IMR-90 (cell line): Measurements from ENCODE around the gene TMEM204. TPM values are rescaled to one million over a fixed set of nuclear protein-coding genes. Genes with fewer than 3 reads are reported as not detected.

ENCODE experiments used
- ATAC-seq: fragments of 200-7000 bp; cut with Tn5 transposase; 2 replicates; pipeline ENCODE4 v1.9.1; 2020; ENCODE audit warnings: low read depth, mild to moderate bottlenecking, moderate library complexity
- BruUV-seq: library from RNA; stranded (reverse); fragments of 400-500 nt; replicated peaks from 2 replicates; lab custom pipeline; 2021; lab: Mats Ljungman, UMichigan
- CTCF ChIA-PET: fragments of 300-600 bp; formaldehyde crosslinking; extraction: SDS; loops from one replicate; lab custom pipeline; 2021; ENCODE audit warnings: antibody characterized with exemption; lab: Yijun Ruan, JAX
- POLR2A ChIA-PET: fragments of 300-600 bp; sonication (Branson Sonifier 250); formaldehyde crosslinking; loops from one replicate; lab custom pipeline; 2022; ENCODE audit warnings: antibody characterized with exemption; ENCODE audit not compliant: unreplicated experiment; lab: Charles Lee
- DNase-seq: peaks from one replicate; pipeline ENCODE4 v3.0.0; 2013
- H2AFZ ChIP-seq: replicated peaks from 2 replicates; pipeline ENCODE3; 2013; ENCODE audit warnings: low read length, mild to moderate bottlenecking; ENCODE audit not compliant: poor library complexity
- H2AK5ac ChIP-seq: 2 replicates; pipeline ENCODE4 v1.6.1; 2013; ENCODE audit warnings: low read depth, low read length, inconsistent platforms
- H2AK9ac ChIP-seq: replicated peaks from 2 replicates; pipeline ENCODE3; 2013; ENCODE audit warnings: mild to moderate bottlenecking, low read depth, low read length, moderate library complexity; ENCODE audit not compliant: poor library complexity
- H2BK120ac ChIP-seq: 2 replicates; pipeline ENCODE4 v1.6.1; 2013; ENCODE audit warnings: low read depth, low read length, inconsistent platforms
- H2BK15ac ChIP-seq: 3 replicates; pipeline ENCODE4 v1.6.1; 2013; ENCODE audit warnings: low read depth, low read length, inconsistent platforms
- H2BK20ac ChIP-seq: 2 replicates; pipeline ENCODE4 v1.6.1; 2013; ENCODE audit warnings: low read depth, mild to moderate bottlenecking, inconsistent platforms, low read length, moderate library complexity
- H2BK5ac ChIP-seq: 2 replicates; pipeline ENCODE4 v1.6.1; 2013; ENCODE audit warnings: mild to moderate bottlenecking, low read depth, low read length, inconsistent platforms; ENCODE audit not compliant: poor library complexity, severe bottlenecking
- H3K14ac ChIP-seq: replicated peaks from 2 replicates; pipeline ENCODE4 v1.6.1; 2013; ENCODE audit warnings: low read depth, low read length, inconsistent platforms
- H3K18ac ChIP-seq: 2 replicates; pipeline ENCODE4 v1.6.1; 2013; ENCODE audit warnings: low read depth, low read length, control low read depth
- H3K23ac ChIP-seq: 2 replicates; pipeline ENCODE4 v1.6.1; 2013; ENCODE audit warnings: low read depth, low read length, inconsistent platforms
- H3K27ac ChIP-seq: 2 replicates; pipeline ENCODE4 v1.5.1; 2013; ENCODE audit warnings: mild to moderate bottlenecking, control low read depth, low read length; ENCODE audit not compliant: insufficient read depth
- H3K27me3 ChIP-seq: 2 replicates; pipeline ENCODE4 v1.6.1; 2013; ENCODE audit warnings: low read length; ENCODE audit not compliant: control insufficient read depth, insufficient read depth
- H3K36me3 ChIP-seq: 2 replicates; pipeline ENCODE4 v1.6.1; 2013; ENCODE audit warnings: low read length, mixed read lengths; ENCODE audit not compliant: control insufficient read depth, insufficient read depth
- H3K4ac ChIP-seq: 2 replicates; pipeline ENCODE4 v1.6.1; 2013; ENCODE audit warnings: low read depth, low read length, inconsistent platforms
- H3K4me1 ChIP-seq: 2 replicates; pipeline ENCODE4 v1.6.1; 2013; ENCODE audit warnings: low read length, mixed read lengths; ENCODE audit not compliant: control insufficient read depth, insufficient read depth
- H3K4me2 ChIP-seq: 2 replicates; pipeline ENCODE4 v1.6.1; 2013; ENCODE audit warnings: low read depth, mild to moderate bottlenecking, control low read depth, low read length, moderate library complexity
- H3K4me3 ChIP-seq: 2 replicates; pipeline ENCODE4 v1.5.1; 2013; ENCODE audit warnings: low read depth, mild to moderate bottlenecking, control low read depth, low read length, moderate library complexity; ENCODE audit not compliant: insufficient read depth
- H3K56ac ChIP-seq: 2 replicates; pipeline ENCODE4 v1.6.1; 2013; ENCODE audit warnings: low read length, inconsistent platforms; ENCODE audit not compliant: insufficient read depth; ENCODE audit errors: extremely low read depth
- H3K79me1 ChIP-seq, 2 experiments: 2 replicates each; pipeline ENCODE4 v1.6.1; 2013; ENCODE audit warnings: low read length in 2 of 2, inconsistent platforms in 1 of 2, low read depth in 1 of 2
- H3K9ac ChIP-seq: 2 replicates; pipeline ENCODE4 v1.6.1; 2013; ENCODE audit warnings: low read depth, low read length, control low read depth
- H3K9me1 ChIP-seq: 2 replicates; pipeline ENCODE4 v1.6.1; 2013; ENCODE audit warnings: low read length, inconsistent platforms; ENCODE audit not compliant: insufficient read depth
- H3K9me3 ChIP-seq: 2 replicates; pipeline ENCODE4 v1.6.1; 2013; ENCODE audit warnings: low read length; ENCODE audit not compliant: control insufficient read depth, insufficient read depth
- H4K20me1 ChIP-seq: 2 replicates; pipeline ENCODE4 v1.6.1; 2013; ENCODE audit warnings: low read length, inconsistent platforms; ENCODE audit not compliant: insufficient read depth
- H4K5ac ChIP-seq: 2 replicates; pipeline ENCODE4 v1.6.1; 2013; ENCODE audit warnings: mild to moderate bottlenecking, low read depth, low read length, control low read depth
- H4K8ac ChIP-seq, 2 experiments: 2 replicates each; pipeline ENCODE4 v1.6.1; 2013; ENCODE audit warnings: low read depth in 2 of 2, low read length in 2 of 2, control low read depth in 1 of 2, inconsistent platforms in 1 of 2
- H4K91ac ChIP-seq: 2 replicates; pipeline ENCODE4 v1.6.1; 2013; ENCODE audit warnings: low read depth, low read length, inconsistent platforms; ENCODE audit not compliant: insufficient read depth
- BHLHE40 ChIP-seq: fragments of 150-350 bp; IDR thresholded peaks from 2 replicates; pipeline ENCODE4 v1.6.1; 2016; ENCODE audit warnings: mild to moderate bottlenecking, low read depth, low read length
- CHD1 ChIP-seq: IDR thresholded peaks from 2 replicates; pipeline ENCODE4 v1.6.1; 2012; ENCODE audit warnings: low read depth, low read length, improper control_type of control experiment
- CTCF ChIP-seq: conservative IDR thresholded peaks from 2 replicates; pipeline ENCODE4 v1.5.1; 2012; ENCODE audit warnings: mild to moderate bottlenecking, low read depth, low read length, improper control_type of control experiment
- ELK1 ChIP-seq: fragments of 150-350 bp; IDR thresholded peaks from 2 replicates; pipeline ENCODE4 v1.6.1; 2016; ENCODE audit warnings: low read depth, mild to moderate bottlenecking, low read length, moderate library complexity, borderline replicate concordance
- FOS ChIP-seq: fragments of 150-350 bp; IDR thresholded peaks from 2 replicates; pipeline ENCODE4 v1.6.1; 2016; ENCODE audit warnings: low read depth, low read length
- MXI1 ChIP-seq: IDR thresholded peaks from 2 replicates; pipeline ENCODE4 v1.6.1; 2012; ENCODE audit warnings: low read depth, mild to moderate bottlenecking, low read length, moderate library complexity, borderline replicate concordance
- NFE2L2 ChIP-seq: fragments of 150-350 bp; IDR thresholded peaks from 2 replicates; pipeline ENCODE4 v1.6.1; 2016; ENCODE audit warnings: low read depth, mild to moderate bottlenecking, low read length
- POLR2A ChIP-seq: IDR thresholded peaks from 2 replicates; pipeline ENCODE4 v1.6.1; 2012; ENCODE audit warnings: mild to moderate bottlenecking, low read depth, low read length
- SMC3 ChIP-seq: fragments of 150-350 bp; IDR thresholded peaks from 2 replicates; pipeline ENCODE4 v1.6.1; 2016; ENCODE audit warnings: low read depth, mild to moderate bottlenecking, antibody characterized with exemption, low read length, moderate library complexity
- USF2 ChIP-seq: fragments of 150-350 bp; IDR thresholded peaks from 2 replicates; pipeline ENCODE4 v1.6.1; 2017; ENCODE audit warnings: mild to moderate bottlenecking, antibody characterized with exemption, low read length, low read depth
- WGBS, 2 experiments: methylation state at CpG; one replicate each; pipeline versions ENCODE4 v1.1.5 to v1.1.7; 2013; ENCODE audit warnings: missing lambda C conversion rate in 2 of 2; ENCODE audit not compliant: insufficient read length in 1 of 2; ENCODE audit errors: extremely low coverage in 2 of 2; 5-methylcytosine and 5-hydroxymethylcytosine counted together
- dilution Hi-C: fragments of 300-500 bp; cut with HindIII; formaldehyde crosslinking; loops from one replicate; pipeline ENCODE4 v1.14.3; 2018; ENCODE audit warnings: low sequenced_read_pairs; ENCODE audit not compliant: unreplicated experiment
- in situ Hi-C: fragments of 300-500 bp; cut with MboI; formaldehyde crosslinking; loops from 3 replicates; pipeline ENCODE4 v1.14.3; 2019; ENCODE audit warnings: low sequenced_read_pairs, inconsistent platforms, mixed read lengths
- intact Hi-C: fragments of 100-400 bp; cut with micrococcal nuclease; formaldehyde crosslinking; loops from 2 replicates; pipeline ENCODE4 v1.10.0; 2022
- polyA plus RNA-seq, 3 experiments: library from polyadenylated mRNA; depleted of rRNA; stranded (reverse); fragments of >200 nt; gene quantifications; 2 replicates each; pipeline ENCODE4 v1.2.3, GENCODE V29; 2012; ENCODE audit warnings: low replicate concordance in 1 of 3
- total RNA-seq: library from RNA; depleted of rRNA; stranded (reverse); fragments of >200 nt; gene quantifications from 2 replicates; pipeline ENCODE4 v1.2.3, GENCODE V29; 2012

TMEM204 gene
- total and polyA plus RNA-seq, 2 of the 4 experiments (the other 2 are of a cell fraction) = 7.0 to 12.3 TPM

- no peak overlapping the region for H4K5ac ChIP-seq
- peaks cover 4% of the 10 kb centered on the region for H3K9me3 ChIP-seq
- H2AK9ac ChIP-seq = no peak overlapping the region
- POLR2A ChIA-PET = no interaction called here
- H3K4me1 ChIP-seq = no peaks in the 10 kb centered on the region
- H3K27me3 ChIP-seq = no peaks in the 10 kb centered on the region
- no peak overlapping the region for H3K4ac ChIP-seq
- no peak overlapping the region for H4K91ac ChIP-seq
- DNase-seq (no peak), ATAC-seq (no peak)
- no peak overlapping the region for H2BK20ac ChIP-seq
- H3K18ac ChIP-seq = no peak overlapping the region
- H2BK5ac ChIP-seq = no peak overlapping the region
- in situ Hi-C loops (no loop called here), dilution Hi-C loops (no loop called here), intact Hi-C loops (no loop called here)
- no peaks in the 10 kb centered on the region for H4K20me1 ChIP-seq
- no peak overlapping the region for H4K8ac ChIP-seq
- no peak overlapping the region for H2BK120ac ChIP-seq
- H3K9me1 ChIP-seq = no peaks in the 10 kb centered on the region
- WGBS, 2 experiments = 77% methylated on average over 5 of the region's 16 CpGs; no CpG with 5 or more reads in 1 of the 2 experiments
- H3K56ac ChIP-seq = no peak overlapping the region
- peaks cover 14% of the 10 kb centered on the region for H3K36me3 ChIP-seq
- H3K4me3 ChIP-seq = no peak overlapping the region
- H2BK15ac ChIP-seq = no peak overlapping the region
- no peak overlapping the region for H3K27ac ChIP-seq
- no peak overlapping the region for H3K23ac ChIP-seq
- no peak for TF ChIP-seq CTCF
- TF ChIP-seq POLR2A = no peak
- TF ChIP-seq FOS = no peak
- no peak for TF ChIP-seq BHLHE40
- TF ChIP-seq NFE2L2 = no peak
- TF ChIP-seq USF2 = no peak
- no peak for TF ChIP-seq ELK1
- no peak for TF ChIP-seq SMC3
- no peak for TF ChIP-seq MXI1
- TF ChIP-seq CHD1 = no peak
- H3K4me2 ChIP-seq = no peak overlapping the region
- H2AK5ac ChIP-seq = no peak overlapping the region
- BruUV-seq = no TSS peak
- CTCF ChIA-PET = no interaction called here
- no peak overlapping the region for H3K14ac ChIP-seq
- no peak overlapping the region for H2AFZ ChIP-seq
- no peaks in the 10 kb centered on the region for H3K79me1 ChIP-seq
- H3K9ac ChIP-seq = no peak overlapping the region
These were observed 14.8 kb upstream of the TMEM204 start for GRCh38 chr16:1518626-1519135.
